HCT116 (cell line): ENCODE results near the gene USP24. TPM values are rescaled to one million over a fixed set of nuclear protein-coding genes. Genes with fewer than 3 reads are reported as not detected.

Source experiments
- ATAC-seq: fragments of 200-7000 bp; cut with Tn5 transposase; 2 replicates; pipeline ENCODE4 v1.9.1; 2020; ENCODE audit warnings: mild to moderate bottlenecking, moderate library complexity
- BruUV-seq: library from RNA; stranded (reverse); fragments of 400-500 nt; replicated peaks from 2 replicates; lab custom pipeline; 2021; lab: Mats Ljungman, UMichigan
- CTCF ChIA-PET: fragments of 300-600 bp; sonication (Branson Sonifier 250); formaldehyde crosslinking; loops from one replicate; lab custom pipeline; 2021; ENCODE audit warnings: antibody characterized with exemption; lab: Charles Lee
- POLR2A ChIA-PET: fragments of 300-600, 350-600 bp; sonication (Branson Sonifier 250); formaldehyde crosslinking; loops from one replicate; lab custom pipeline; 2021; ENCODE audit warnings: antibody characterized with exemption; lab: Charles Lee
- RAD21 ChIA-PET, 2 experiments: fragments of 300-600 bp; sonication (Branson Sonifier 250); formaldehyde crosslinking; loops; one replicate each; lab custom pipeline; 2023; ENCODE audit warnings: low total read pairs in 2 of 2; ENCODE audit not compliant: uncharacterized antibody in 2 of 2, unreplicated experiment in 2 of 2, low non-redundant PET in 1 of 2; lab: Charles Lee
- DNase-seq: peaks from one replicate; pipeline ENCODE4 v3.0.0-alpha.2; 2010; ENCODE audit warnings: low read depth, low spot score
- H2AFZ ChIP-seq: fragments of 200-600 bp; shearing (Covaris generic), sonication (generic); 2 replicates; pipeline ENCODE4 v1.6.1; 2017; ENCODE audit warnings: low read depth, mixed run types, mixed read lengths, antibody characterized with exemption, low read length; ENCODE audit not compliant: poor library complexity, severe bottlenecking
- H3K27ac ChIP-seq: 2 replicates; pipeline ENCODE4 v1.5.1; 2012; ENCODE audit warnings: low read depth, low read length
- H3K27me3 ChIP-seq: fragments of 200-600 bp; sonication (generic); 2 replicates; pipeline ENCODE4 v1.6.1; 2016; ENCODE audit warnings: mixed run types, low read length, mixed read lengths; ENCODE audit not compliant: insufficient read depth
- H3K36me3 ChIP-seq, 2 experiments: fragments of 200-500 bp in 1 of 2; fragments of 200-600 bp in 1 of 2; sonication (Bioruptor generic) in 1 of 2; sonication (generic) in 1 of 2; 2 replicates each; pipeline versions ENCODE4 v1.5.1 to v1.6.1; 2014 to 2016; ENCODE audit warnings: low read length in 2 of 2, inconsistent platforms in 1 of 2, mixed read lengths in 1 of 2, mixed run types in 1 of 2; ENCODE audit not compliant: insufficient read depth in 2 of 2, control insufficient read depth in 1 of 2
- H3K4me1 ChIP-seq, 2 experiments: fragments of 200-600 bp in 1 of 2; sonication (generic) in 1 of 2; 2 replicates each; pipeline versions ENCODE4 v1.5.1 to v1.6.1; 2012 to 2017; ENCODE audit warnings: low read length in 2 of 2, inconsistent platforms in 1 of 2, mild to moderate bottlenecking in 1 of 2, mixed read lengths in 1 of 2, mixed run types in 1 of 2, moderate library complexity in 1 of 2; ENCODE audit not compliant: insufficient read depth in 2 of 2, control insufficient read depth in 1 of 2
- H3K4me2 ChIP-seq: fragments of 200-600 bp; sonication (generic); 2 replicates; pipeline ENCODE4 v1.6.1; 2017; ENCODE audit warnings: mixed run types, low read length, mixed read lengths
- H3K4me3 ChIP-seq, 2 experiments: fragments of 200-600 bp in 1 of 2; sonication (generic) in 1 of 2; replicated peaks in 1 of 2; 2 replicates each; pipeline ENCODE4 v1.5.1; 2011 to 2016; ENCODE audit warnings: low read length in 2 of 2, control low read depth in 1 of 2, low read depth in 1 of 2, mild to moderate bottlenecking in 1 of 2, mixed read lengths in 1 of 2, mixed run types in 1 of 2
- H3K79me2 ChIP-seq: fragments of 200-600 bp; sonication (generic); 2 replicates; pipeline ENCODE4 v1.6.1; 2017; ENCODE audit warnings: mild to moderate bottlenecking, mixed run types, low read length, moderate library complexity, mixed read lengths; ENCODE audit not compliant: insufficient read depth
- H3K9ac ChIP-seq: fragments of 200-600 bp; sonication (generic); 2 replicates; pipeline ENCODE4 v1.6.1; 2016; ENCODE audit warnings: low read length, mixed read lengths
- H3K9me2 ChIP-seq: fragments of 200-600 bp; sonication (generic), shearing (Covaris generic); 2 replicates; pipeline ENCODE4 v1.6.1; 2017; ENCODE audit warnings: mixed run types, mild to moderate bottlenecking, moderate library complexity; ENCODE audit not compliant: insufficient read depth
- H3K9me3 ChIP-seq, 2 experiments: fragments of 200-500 bp in 1 of 2; fragments of 200-600 bp in 1 of 2; sonication (Bioruptor generic) in 1 of 2; sonication (generic) in 1 of 2; 2 replicates each; pipeline ENCODE4 v1.6.1; 2014 to 2017; ENCODE audit warnings: low read length in 2 of 2, mixed read lengths in 2 of 2, inconsistent platforms in 1 of 2, low read depth in 1 of 2, mild to moderate bottlenecking in 1 of 2, mixed run types in 1 of 2, moderate library complexity in 1 of 2; ENCODE audit not compliant: control insufficient read depth in 1 of 2, insufficient read depth in 1 of 2
- H4K20me1 ChIP-seq: fragments of 200-600 bp; sonication (generic), shearing (Covaris generic); 2 replicates; pipeline ENCODE4 v1.6.1; 2017; ENCODE audit warnings: mixed run types, mild to moderate bottlenecking, moderate library complexity; ENCODE audit not compliant: insufficient read depth
- ATF3 ChIP-seq: IDR thresholded peaks from 2 replicates; pipeline ENCODE4 v1.6.1; 2012
- CBX3 ChIP-seq: IDR thresholded peaks from 2 replicates; pipeline ENCODE4 v1.6.1; 2012; ENCODE audit warnings: low read depth
- CTCF ChIP-seq, 3 experiments: fragments of 200-600 bp in 1 of 3; sonication (generic) in 1 of 3; IDR thresholded peaks in 2 of 3; conservative IDR thresholded peaks in 1 of 3; 2 replicates each; pipeline ENCODE4 v1.5.1; 2012 to 2017; ENCODE audit warnings: low read depth in 2 of 3, low read length in 2 of 3, antibody characterized with exemption in 1 of 3, borderline replicate concordance in 1 of 3, control low read depth in 1 of 3, mild to moderate bottlenecking in 1 of 3, mixed read lengths in 1 of 3, mixed run types in 1 of 3, moderate library complexity in 1 of 3; ENCODE audit not compliant: insufficient read depth in 1 of 3
- EGR1 ChIP-seq: IDR thresholded peaks from 2 replicates; pipeline ENCODE4 v1.6.1; 2012; ENCODE audit warnings: low read depth
- ELF1 ChIP-seq: IDR thresholded peaks from 2 replicates; pipeline ENCODE4 v1.6.1; 2012; ENCODE audit warnings: low read depth, borderline replicate concordance
- EZH2 ChIP-seq: fragments of 200-600 bp; sonication (generic); IDR thresholded peaks from 2 replicates; pipeline ENCODE4 v1.6.1; 2017; ENCODE audit warnings: antibody characterized with exemption, mixed run types
- EZH2phosphoT487 ChIP-seq: fragments of 200-600 bp; IDR thresholded peaks from 2 replicates; pipeline ENCODE4 v1.6.1; 2018; ENCODE audit warnings: antibody characterized with exemption, borderline replicate concordance
- FOSL1 ChIP-seq: IDR thresholded peaks from 2 replicates; pipeline ENCODE4 v1.6.1; 2012; ENCODE audit warnings: low read depth
- JUND ChIP-seq: IDR thresholded peaks from 2 replicates; pipeline ENCODE4 v1.6.1; 2012
- POLR2AphosphoS5 ChIP-seq: IDR thresholded peaks from 2 replicates; pipeline ENCODE4 v1.6.1; 2011; ENCODE audit warnings: mild to moderate bottlenecking, low read depth, low read length, moderate library complexity
- RAD21 ChIP-seq: IDR thresholded peaks from 2 replicates; pipeline ENCODE4 v1.6.1; 2012; ENCODE audit warnings: low read depth, mild to moderate bottlenecking
- REST ChIP-seq: IDR thresholded peaks from 2 replicates; pipeline ENCODE4 v1.6.1; 2012; ENCODE audit warnings: low read depth
- SIN3A ChIP-seq: IDR thresholded peaks from 2 replicates; pipeline ENCODE4 v1.6.1; 2012; ENCODE audit warnings: low read depth
- SP1 ChIP-seq: IDR thresholded peaks from 2 replicates; pipeline ENCODE4 v1.6.1; 2012; ENCODE audit warnings: low read depth
- SRF ChIP-seq: IDR thresholded peaks from 2 replicates; pipeline ENCODE4 v1.6.1; 2012; ENCODE audit warnings: low read depth
- TCF7L2 ChIP-seq: IDR thresholded peaks from 2 replicates; pipeline ENCODE4 v1.7.0; 2011; ENCODE audit warnings: borderline replicate concordance, inconsistent platforms; ENCODE audit not compliant: insufficient read depth, insufficient read length; ENCODE audit errors: extremely low read depth
- YY1 ChIP-seq: IDR thresholded peaks from 2 replicates; pipeline ENCODE4 v1.6.1; 2011; ENCODE audit warnings: low read length, low read depth, moderate library complexity, mild to moderate bottlenecking; ENCODE audit not compliant: insufficient replicate concordance; ENCODE audit errors: extremely low read depth
- ZFX ChIP-seq: fragments of 450-650 bp; IDR thresholded peaks from 2 replicates; pipeline ENCODE4 v1.6.1; 2017
- ZNF274 ChIP-seq: fragments of 200-500 bp; sonication (Bioruptor generic); IDR thresholded peaks from 2 replicates; pipeline ENCODE4 v1.6.1; 2014; ENCODE audit warnings: mild to moderate bottlenecking, low read depth, low read length, inconsistent platforms
- intact Hi-C: fragments of 100-400 bp; cut with micrococcal nuclease; formaldehyde crosslinking; loops from 2 replicates; pipeline ENCODE4 v1.10.0; 2022
- total RNA-seq: library from RNA; stranded (reverse); gene quantifications from one replicate; pipeline ENCODE4 v1.2.1, GENCODE V29; 2021; ENCODE audit not compliant: unreplicated experiment
- TF ChIP-seq, protein P1 (sequence below): IDR thresholded peaks from 2 replicates; pipeline ENCODE4 v1.6.1; 2012

Gene USP24
- total RNA-seq, 1 experiment from 2014 or later: 34.2 TPM

DNA sequence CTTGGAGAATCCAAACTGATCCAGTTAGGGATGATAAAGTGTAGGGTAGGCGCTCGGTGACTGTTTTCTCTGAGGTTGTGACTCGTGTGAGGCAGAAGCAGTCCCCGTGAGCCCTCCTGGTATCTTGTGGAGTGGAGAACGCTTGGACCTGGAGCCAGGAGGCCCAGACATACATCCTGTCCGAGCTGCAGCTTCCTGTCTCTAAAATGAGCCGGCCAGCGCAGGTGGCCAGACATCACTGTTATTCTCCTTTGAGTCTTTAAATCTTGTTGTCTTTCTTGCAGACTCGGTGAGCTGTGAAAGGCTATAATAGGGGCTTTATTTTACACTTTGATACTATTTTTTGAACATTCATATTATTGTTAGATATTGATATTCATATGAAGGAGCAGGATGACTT lies 163.5 kb downstream of the USP24 start:
- no peak for TF ChIP-seq EZH2
- TF ChIP-seq CBX3: no peak
- TF ChIP-seq, protein P1, sequence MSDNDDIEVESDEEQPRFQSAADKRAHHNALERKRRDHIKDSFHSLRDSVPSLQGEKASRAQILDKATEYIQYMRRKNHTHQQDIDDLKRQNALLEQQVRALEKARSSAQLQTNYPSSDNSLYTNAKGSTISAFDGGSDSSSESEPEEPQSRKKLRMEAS: no peak
- TF ChIP-seq SRF: no peak
- no peak for TF ChIP-seq YY1
- no peak for TF ChIP-seq REST
- TF ChIP-seq ATF3: no peak
- TF ChIP-seq EZH2phosphoT487: no peak
- no peak for TF ChIP-seq RAD21
- no peak for TF ChIP-seq CTCF (IDR thresholded peaks at IDR 0.05 in 2 of 3, conservative IDR thresholded peaks at IDR 0.05 in 1 of 3; ENCODE audit: borderline replicate concordance in 1 of 3, insufficient read depth in 1 of 3, low read depth in 2 of 3, low read length in 2 of 3)
- TF ChIP-seq JUND: no peak
- TF ChIP-seq TCF7L2: no peak
- TF ChIP-seq SP1: no peak
- TF ChIP-seq POLR2AphosphoS5: no peak
- TF ChIP-seq ELF1: no peak
- no peak for TF ChIP-seq EGR1
- no peak for TF ChIP-seq SIN3A
- no peak for TF ChIP-seq FOSL1
- TF ChIP-seq ZNF274: no peak
- no peak for TF ChIP-seq ZFX
- POLR2A ChIA-PET: no interaction called here

More for the DNA sequence above, 163.5 kb downstream of the USP24 start:
- ChIA-PET CTCF (no interaction called here), RAD21 (no interaction called here)
- DNase-seq (no peak), ATAC-seq (no peak)
- intact Hi-C loops: no loop called here
- Histone ChIP-seq H3K4me1 (no peaks in the 10 kb centered on the region), H3K9ac (no peak overlapping the region), H3K27ac (no peak overlapping the region), H2AFZ (no peak overlapping the region), H3K4me2 (no peak overlapping the region), H4K20me1 (no peaks in the 10 kb centered on the region), H3K9me3 (no peaks in the 10 kb centered on the region), H3K36me3 (0 out of 4 replicates have a peak, but pooled peaks cover 0 to 3% of the 10 kb centered on the region in 2 experiments), H3K27me3 (no peaks in the 10 kb centered on the region), H3K79me2 (no peaks in the 10 kb centered on the region), H3K9me2 (no peaks in the 10 kb centered on the region), H3K4me3 (no peak overlapping the region)
- no TSS peak for BruUV-seq
